NK-92 treated with Interleukin-12 subunit alpha and Interleukin-12 subunit beta, amount 100 ng/mL, for 24 hours (cell line): ENCODE measurements around the gene UBFD1.
"Not testable (repeated sequence)": the region's sequence is repeated elsewhere in the genome, so short reads cannot be mapped to it uniquely, and the experiment has no call there.

Experiments
- DNase-seq: peaks from one replicate; lab custom pipeline; 2025; lab: John Stamatoyannopoulos, UW

UBFD1 gene

DNA sequence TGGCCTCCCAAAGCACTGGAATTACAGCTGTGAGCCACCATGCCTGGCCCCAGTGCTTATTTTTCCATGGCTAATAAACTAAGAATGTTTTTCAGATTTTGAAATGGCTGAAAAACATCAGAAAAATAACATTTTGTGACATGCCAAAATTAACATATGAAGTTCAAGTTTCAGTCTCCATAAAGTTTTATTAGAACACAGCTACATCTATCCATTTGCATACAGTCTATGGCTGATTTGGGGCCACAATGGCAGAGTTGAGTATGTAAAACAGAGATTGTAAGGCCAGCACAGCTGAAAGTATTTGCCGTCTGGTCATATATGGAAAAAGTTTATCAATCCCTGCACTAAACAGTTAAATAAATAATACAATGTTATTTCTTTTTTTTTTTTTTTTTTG is 52.4 kb downstream of the UBFD1 start:
- DNase-seq: no peak

DNA sequence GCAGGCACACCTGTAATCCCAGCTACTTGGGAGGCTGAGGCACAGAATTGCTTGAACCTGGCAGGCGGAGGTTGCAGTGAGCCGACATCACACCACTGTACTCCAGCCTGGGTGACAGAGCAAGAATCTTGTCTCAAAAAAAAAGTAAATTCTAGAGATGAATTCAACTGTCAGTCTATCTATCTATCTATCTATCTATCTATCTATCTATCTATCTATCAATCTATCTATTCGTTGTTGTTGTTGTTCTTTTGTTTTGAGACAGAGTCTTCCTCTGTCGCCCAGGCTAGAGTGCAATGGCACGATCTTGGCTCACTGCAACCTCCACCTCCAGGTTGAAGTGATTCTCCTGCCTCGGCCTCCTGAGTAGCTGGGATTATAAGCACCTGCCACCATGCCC is 53.4 kb downstream of the UBFD1 start:
- DNase-seq: not testable (repeated sequence)

GRCh38 chr16:23611936-23612335 is 54.4 kb downstream of the UBFD1 start:
- no peak for DNase-seq

DNA sequence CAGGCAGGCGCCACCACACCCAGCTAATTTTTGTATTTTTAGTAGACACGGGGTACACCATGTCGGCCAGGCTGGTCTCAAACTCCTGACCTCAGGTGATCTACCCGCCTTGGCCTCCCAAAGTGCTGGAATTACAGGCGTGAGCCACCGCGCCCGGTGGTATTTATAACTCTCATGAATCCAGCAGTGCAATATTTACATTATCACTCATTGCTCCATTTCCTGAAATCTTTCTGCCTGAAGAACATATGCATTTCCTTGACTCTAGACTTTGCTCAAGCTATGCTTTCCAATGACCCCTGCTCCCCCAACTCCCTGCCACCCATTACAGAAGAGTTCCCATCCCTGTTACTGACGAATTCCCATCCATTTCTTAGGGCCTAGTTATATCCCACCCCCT is 58.3 kb downstream of the UBFD1 start:
- DNase-seq: no peak
